ENCODE data around the gene IREB2.

IREB2 gene

DNA sequence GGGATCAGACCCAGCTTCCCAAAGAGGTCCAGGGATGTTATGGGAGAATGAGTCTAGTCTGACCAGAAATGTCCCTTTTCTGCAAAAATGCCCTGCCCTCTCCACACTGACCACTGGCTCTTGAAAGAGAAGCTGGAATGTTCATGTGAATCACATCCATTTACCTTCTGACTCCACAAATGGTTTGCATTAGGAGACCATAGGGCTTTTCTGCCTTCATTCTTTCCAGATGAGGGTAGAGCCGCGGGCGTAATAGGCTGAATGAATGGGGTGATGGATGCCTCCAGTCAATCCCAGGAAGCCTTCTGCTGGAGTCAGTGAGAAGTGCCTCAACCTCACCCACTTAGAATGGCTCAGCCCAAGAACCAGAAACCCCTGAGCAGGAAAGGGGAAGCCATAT is 47.2 kb upstream of the IREB2 start:
- in situ Hi-C loops (cut with HindIII; ENCODE audit: low pct_ligation_motif_present, low sequenced_read_pairs), result no loop called here
- no peak overlapping the region for H3K4me3 ChIP-seq (ENCODE audit: low read depth, low read length)
- DNase-seq, result no peak

DNA sequence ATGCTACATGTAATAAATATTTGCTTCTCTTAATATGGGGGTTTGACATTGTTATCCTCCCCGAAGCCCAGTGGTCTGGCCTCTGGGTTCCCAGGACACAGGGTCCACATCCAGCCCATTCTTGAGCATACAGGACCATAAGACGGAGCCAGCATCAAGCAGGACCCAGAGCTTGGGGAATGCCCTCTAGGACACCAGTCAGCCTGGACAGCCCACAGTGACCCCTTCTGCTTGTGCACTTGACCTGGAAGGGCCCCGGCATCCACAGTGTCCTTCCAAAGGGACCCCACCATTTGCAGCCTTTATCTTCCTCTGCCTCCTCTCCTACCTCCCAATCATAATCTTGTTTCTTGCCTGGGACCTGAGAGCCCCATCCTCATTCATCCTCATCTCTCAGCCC is 46.2 kb upstream of the IREB2 start:
- no peak for DNase-seq
- Histone ChIP-seq H3K4me3 (ENCODE audit: low read depth, low read length) (no peak overlapping the region), H3K36me3 (replicated peaks) (no peaks in the 10 kb centered on the region), H3K27me3 (replicated peaks) (peaks cover 7% of the 10 kb centered on the region), H3K27ac (no peak overlapping the region)
- in situ Hi-C loops (cut with HindIII; ENCODE audit: low pct_ligation_motif_present, low sequenced_read_pairs), result no loop called here
- TF ChIP-seq, protein P1, sequence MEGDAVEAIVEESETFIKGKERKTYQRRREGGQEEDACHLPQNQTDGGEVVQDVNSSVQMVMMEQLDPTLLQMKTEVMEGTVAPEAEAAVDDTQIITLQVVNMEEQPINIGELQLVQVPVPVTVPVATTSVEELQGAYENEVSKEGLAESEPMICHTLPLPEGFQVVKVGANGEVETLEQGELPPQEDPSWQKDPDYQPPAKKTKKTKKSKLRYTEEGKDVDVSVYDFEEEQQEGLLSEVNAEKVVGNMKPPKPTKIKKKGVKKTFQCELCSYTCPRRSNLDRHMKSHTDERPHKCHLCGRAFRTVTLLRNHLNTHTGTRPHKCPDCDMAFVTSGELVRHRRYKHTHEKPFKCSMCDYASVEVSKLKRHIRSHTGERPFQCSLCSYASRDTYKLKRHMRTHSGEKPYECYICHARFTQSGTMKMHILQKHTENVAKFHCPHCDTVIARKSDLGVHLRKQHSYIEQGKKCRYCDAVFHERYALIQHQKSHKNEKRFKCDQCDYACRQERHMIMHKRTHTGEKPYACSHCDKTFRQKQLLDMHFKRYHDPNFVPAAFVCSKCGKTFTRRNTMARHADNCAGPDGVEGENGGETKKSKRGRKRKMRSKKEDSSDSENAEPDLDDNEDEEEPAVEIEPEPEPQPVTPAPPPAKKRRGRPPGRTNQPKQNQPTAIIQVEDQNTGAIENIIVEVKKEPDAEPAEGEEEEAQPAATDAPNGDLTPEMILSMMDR (IDR thresholded peaks at IDR 0.05; ENCODE audit: low read depth, low read length, missing control alignments), result no peak

More for the DNA sequence above, 47.2 kb upstream of the IREB2 start:
- TF ChIP-seq, protein P1 (IDR thresholded peaks at IDR 0.05; ENCODE audit: low read depth, low read length, missing control alignments), result no peak
- H3K27ac ChIP-seq, result no peak overlapping the region
- peaks cover 9% of the 10 kb centered on the region for H3K27me3 ChIP-seq (replicated peaks)
- no peaks in the 10 kb centered on the region for H3K36me3 ChIP-seq (replicated peaks)

DNA sequence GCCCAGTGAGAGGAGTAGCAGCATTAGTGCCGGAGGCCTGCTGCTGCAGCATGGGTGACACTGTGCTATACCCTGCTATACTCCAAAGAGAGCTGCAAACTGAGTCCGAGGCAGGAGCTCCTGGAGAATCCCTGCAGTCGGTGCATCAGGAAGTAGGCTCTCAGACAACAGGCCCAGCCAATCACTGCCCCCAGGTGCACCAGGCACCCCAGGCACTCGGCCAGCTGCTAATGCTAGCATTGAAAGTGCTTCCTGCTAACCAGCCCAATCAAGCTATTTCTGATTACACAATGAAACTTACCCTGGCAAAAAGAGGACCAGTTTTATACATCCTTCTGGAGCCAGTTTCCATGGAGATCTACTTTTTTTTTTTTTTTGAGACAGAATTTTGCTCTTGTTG is 45.6 kb upstream of the IREB2 start:
- no peak overlapping the region for H3K4me3 ChIP-seq (ENCODE audit: low read depth, low read length)
- no peak for DNase-seq
- TF ChIP-seq, protein P1 (IDR thresholded peaks at IDR 0.05; ENCODE audit: low read depth, low read length, missing control alignments), result no peak
- in situ Hi-C loops (cut with HindIII; ENCODE audit: low pct_ligation_motif_present, low sequenced_read_pairs), result no loop called here
- H3K27me3 ChIP-seq (replicated peaks), result peaks cover 3% of the 10 kb centered on the region
- H3K36me3 ChIP-seq (replicated peaks), result no peaks in the 10 kb centered on the region
- no peak overlapping the region for H3K27ac ChIP-seq

DNA sequence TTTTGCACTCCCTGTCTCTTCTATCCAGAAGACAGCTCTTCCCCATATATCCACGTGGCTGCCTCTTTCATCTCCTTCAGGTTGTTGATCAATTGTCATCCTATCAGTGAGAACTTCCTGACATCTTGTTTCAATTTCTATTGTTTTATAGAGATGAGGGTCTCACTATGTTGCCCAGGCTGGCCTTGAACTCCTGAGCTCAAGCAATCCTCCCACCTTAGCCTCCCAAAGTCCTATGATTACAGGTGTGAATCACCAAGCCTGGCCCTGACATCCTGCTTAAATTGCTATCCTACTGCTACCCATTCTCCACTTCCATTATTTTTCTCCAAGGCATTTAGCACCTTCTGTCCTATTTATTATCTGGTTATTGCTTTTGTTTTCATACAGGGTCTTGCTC is 44.9 kb upstream of the IREB2 start:
- in situ Hi-C loops (cut with HindIII; ENCODE audit: low pct_ligation_motif_present, low sequenced_read_pairs), result no loop called here
- TF ChIP-seq, protein P1 (IDR thresholded peaks at IDR 0.05; ENCODE audit: low read depth, low read length, missing control alignments), result no peak
- H3K4me3 ChIP-seq (ENCODE audit: low read depth, low read length), result no peak overlapping the region
- H3K27me3 ChIP-seq (replicated peaks), result no peaks in the 10 kb centered on the region
- no peak for DNase-seq
- H3K27ac ChIP-seq, result no peak overlapping the region
- no peaks in the 10 kb centered on the region for H3K36me3 ChIP-seq (replicated peaks)

DNA sequence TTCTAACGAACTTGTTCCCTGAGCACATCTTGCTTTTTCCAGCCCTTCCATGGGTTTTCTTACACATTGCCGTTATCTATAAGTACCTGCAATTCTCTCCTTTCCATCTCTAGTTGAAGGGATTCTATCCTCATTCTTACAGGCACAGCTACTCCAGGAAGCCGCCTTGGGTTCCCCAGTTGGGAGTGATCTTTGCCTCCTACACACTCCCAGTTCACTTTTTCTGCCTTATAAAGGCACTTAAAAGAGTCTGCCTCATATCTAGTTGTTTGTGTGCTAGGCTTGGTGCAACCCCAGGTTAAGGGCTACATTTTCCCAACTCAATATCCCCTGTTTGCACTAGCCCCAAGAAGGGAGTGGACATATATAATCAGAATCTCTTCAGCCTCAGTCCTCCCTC is 44.0 kb upstream of the IREB2 start:
- Histone ChIP-seq H3K27ac (no peak overlapping the region), H3K36me3 (replicated peaks) (no peaks in the 10 kb centered on the region), H3K27me3 (replicated peaks) (no peaks in the 10 kb centered on the region), H3K4me3 (ENCODE audit: low read depth, low read length) (no peak overlapping the region)
- in situ Hi-C loops (cut with HindIII; ENCODE audit: low pct_ligation_motif_present, low sequenced_read_pairs), result no loop called here
- DNase-seq, result no peak
- TF ChIP-seq, protein P1 (IDR thresholded peaks at IDR 0.05; ENCODE audit: low read depth, low read length, missing control alignments), result no peak

DNA sequence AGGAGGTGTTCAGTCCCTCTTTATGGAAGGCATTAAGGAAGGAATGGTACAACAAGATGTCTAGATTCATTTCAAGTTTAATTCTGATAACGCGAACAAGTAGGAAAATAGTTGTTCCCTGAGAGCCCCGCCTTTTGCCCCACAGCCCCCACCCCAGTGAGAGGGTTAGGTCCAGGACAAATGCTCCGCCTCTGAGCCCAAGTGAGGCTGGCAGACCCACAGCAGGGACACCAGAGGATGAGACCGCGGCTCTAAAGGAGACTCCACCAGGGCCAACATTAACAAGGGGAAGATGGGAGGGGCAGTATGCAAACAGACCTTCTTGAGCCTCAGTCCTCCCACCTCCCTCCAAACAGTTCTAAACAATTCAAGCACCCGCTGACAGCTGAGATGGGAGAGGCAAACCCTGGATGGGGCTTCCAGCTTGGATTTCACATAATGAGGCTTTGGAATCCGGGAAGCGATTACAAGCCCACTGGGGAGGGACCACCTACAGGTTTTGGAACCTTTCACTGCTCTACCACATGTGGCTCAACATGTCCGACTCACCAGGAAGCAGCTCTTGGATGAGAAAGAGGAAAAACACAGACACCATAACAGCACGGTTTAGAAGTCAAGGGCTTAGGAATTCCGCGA is 42.9 kb upstream of the IREB2 start:
- no peak overlapping the region for H3K27ac ChIP-seq
- no peak overlapping the region for H3K4me3 ChIP-seq (ENCODE audit: low read depth, low read length)
- no peak for DNase-seq
- in situ Hi-C loops (cut with HindIII; ENCODE audit: low pct_ligation_motif_present, low sequenced_read_pairs), result no loop called here
- H3K27me3 ChIP-seq (replicated peaks), result no peaks in the 10 kb centered on the region
- TF ChIP-seq, protein P1 (IDR thresholded peaks at IDR 0.05; ENCODE audit: low read depth, low read length, missing control alignments), result no peak
- no peaks in the 10 kb centered on the region for H3K36me3 ChIP-seq (replicated peaks)
